DOHH2 (cell line): ENCODE measurements around the gene MPRIP.

Source experiments
- CTCF ChIP-seq: fragments of 200-600 bp; sonication (generic); IDR thresholded peaks from one replicate; pipeline ENCODE4 v1.5.1; 2014; ENCODE audit warnings: antibody characterized with exemption, mild to moderate bottlenecking, low read depth, low read length; ENCODE audit not compliant: poor library complexity, severe bottlenecking
- EZH2phosphoT487 ChIP-seq: fragments of 200-600 bp; sonication (generic); IDR thresholded peaks from 2 replicates; pipeline ENCODE4 v1.6.1; 2017; ENCODE audit warnings: borderline replicate concordance, mild to moderate bottlenecking, antibody characterized with exemption, low read length, moderate library complexity, mixed read lengths

GRCh38 chr17:17164676-17165075 lies 122.4 kb downstream of the MPRIP start:
- TF ChIP-seq CTCF (no peak), EZH2phosphoT487 (no peak)
